Measurements from ENCODE around the gene NUDT7. TPM values are rescaled to one million over a fixed set of nuclear protein-coding genes. Genes with fewer than 3 reads are reported as not detected.

The NUDT7 gene
- total and polyA plus RNA-seq, 2 experiments from 2014 or later: 5.6 to 14.3 TPM

GRCh38 chr16:77739559-77739892 is 17.2 kb downstream of the NUDT7 start:
- H3K4me1 ChIP-seq (ENCODE audit: insufficient read depth): no peaks in the 10 kb centered on the region
- H3K4me2 ChIP-seq: no peak overlapping the region
- H3K27ac ChIP-seq (ENCODE audit: low read depth): no peak overlapping the region
- TF ChIP-seq REST (IDR thresholded peaks at IDR 0.05; ENCODE audit: unreplicated experiment) (no peak), NANOG (IDR thresholded peaks at IDR 0.05; ENCODE audit: borderline replicate concordance) (no peak), EZH2phosphoT487 (IDR thresholded peaks at IDR 0.05; ENCODE audit: unreplicated experiment) (no peak), STAT1 (IDR thresholded peaks at IDR 0.05; ENCODE audit: unreplicated experiment) (no peak), ZNF114 (CRISPR knock-in tag; IDR thresholded peaks at IDR 0.05) (no peak), CREB1 (CRISPR knock-in tag; IDR thresholded peaks at IDR 0.05; ENCODE audit: low read depth) (no peak), JUNB (IDR thresholded peaks at IDR 0.05; ENCODE audit: unreplicated experiment) (no peak)
- ATAC-seq (no peak), DNase-seq (ENCODE audit: low spot score) (no peak)
- no peaks in the 10 kb centered on the region for H4K20me1 ChIP-seq (replicated peaks; ENCODE audit: insufficient read depth)
- H3K27me3 Mint-ChIP-seq (ENCODE audit: insufficient read depth, low read depth, poor library complexity): no peaks in the 10 kb centered on the region
- H3K4me1 Mint-ChIP-seq: no peaks in the 10 kb centered on the region
- H3K36me3 ChIP-seq (ENCODE audit: insufficient read depth): no peaks in the 10 kb centered on the region
- no peak overlapping the region for H3K27ac Mint-ChIP-seq
- H3K4me3 Mint-ChIP-seq: no peak overlapping the region
- H3F3A ChIP-seq (replicated peaks; ENCODE audit: low read depth): no peaks in the 10 kb centered on the region
- H2AFZ ChIP-seq: no peak overlapping the region
- no peaks in the 10 kb centered on the region for H3K27me3 ChIP-seq (ENCODE audit: insufficient read depth)
- peaks cover 11% of the 10 kb centered on the region; the same call in 2 of the 3 replicates for H3K36me3 Mint-ChIP-seq (ENCODE audit: low read depth)
- H3K79me2 ChIP-seq (replicated peaks; ENCODE audit: insufficient read depth): no peaks in the 10 kb centered on the region
- H3K9me3 Mint-ChIP-seq: no peaks in the 10 kb centered on the region; the same call in 2 of the 3 replicates
- 0 out of 2 replicates have a peak, but pooled peaks cover 4% of the 10 kb centered on the region for H3K9me2 ChIP-seq (ENCODE audit: insufficient read depth)
- no peak overlapping the region for H3K4me3 ChIP-seq

GRCh38 chr16:77744141-77744540 is 21.8 kb downstream of the NUDT7 start:
- no peaks in the 10 kb centered on the region for H4K20me1 ChIP-seq (replicated peaks; ENCODE audit: insufficient read depth)
- H3K27me3 Mint-ChIP-seq (ENCODE audit: insufficient read depth, low read depth, poor library complexity): no peaks in the 10 kb centered on the region
- ATAC-seq (no peak), DNase-seq (ENCODE audit: low spot score) (no peak)
- H2AFZ ChIP-seq: no peak overlapping the region
- H3K9me3 Mint-ChIP-seq: no peaks in the 10 kb centered on the region
- no peak overlapping the region for H3K4me3 Mint-ChIP-seq
- no peaks in the 10 kb centered on the region for H3K79me2 ChIP-seq (replicated peaks; ENCODE audit: insufficient read depth)
- H3K36me3 ChIP-seq (ENCODE audit: insufficient read depth): no peaks in the 10 kb centered on the region
- 0 out of 2 replicates have a peak, but pooled peaks cover 4% of the 10 kb centered on the region for H3K9me2 ChIP-seq (ENCODE audit: insufficient read depth)
- no peak overlapping the region for H3K4me3 ChIP-seq
- H3K27me3 ChIP-seq (ENCODE audit: insufficient read depth): no peaks in the 10 kb centered on the region
- H3K4me1 Mint-ChIP-seq: no peaks in the 10 kb centered on the region
- no peaks in the 10 kb centered on the region for H3F3A ChIP-seq (replicated peaks; ENCODE audit: low read depth)
- H3K4me2 ChIP-seq: no peak overlapping the region
- H3K36me3 Mint-ChIP-seq (ENCODE audit: low read depth): no peaks in the 10 kb centered on the region
- no peak overlapping the region for H3K27ac Mint-ChIP-seq
- H3K4me1 ChIP-seq (ENCODE audit: insufficient read depth): no peaks in the 10 kb centered on the region
- H3K27ac ChIP-seq (ENCODE audit: low read depth): no peak overlapping the region
- no peak for TF ChIP-seq REST (IDR thresholded peaks at IDR 0.05; ENCODE audit: unreplicated experiment)
- no peak for TF ChIP-seq EZH2phosphoT487 (IDR thresholded peaks at IDR 0.05; ENCODE audit: unreplicated experiment)
- TF ChIP-seq ETS1 (IDR thresholded peaks at IDR 0.05): no peak
- no peak for TF ChIP-seq JUNB (IDR thresholded peaks at IDR 0.05; ENCODE audit: unreplicated experiment)
- TF ChIP-seq STAT1 (IDR thresholded peaks at IDR 0.05; ENCODE audit: unreplicated experiment): no peak
- no peak for TF ChIP-seq NANOG (IDR thresholded peaks at IDR 0.05; ENCODE audit: borderline replicate concordance)
- no peak for TF ChIP-seq CTCF (conservative IDR thresholded peaks at IDR 0.05; ENCODE audit: low read depth in 2 of 2)
